Tibial artery (tissue), 4 donors: ENCODE measurements around the gene ENAH.
"Not testable (repeated sequence)": the region's sequence is repeated elsewhere in the genome, so short reads cannot be mapped to it uniquely, and the experiment has no call there.

Source experiments
- DNase-seq, 2 donors: peaks; one replicate each; pipeline ENCODE4 v3.0.0-alpha.2; 2019
- H3K27ac ChIP-seq, 2 donors: fragments of 200-600 bp; sonication (generic) in 1 of 2; 1 replicate in 1 of 2; 2 replicates in 1 of 2; pipeline ENCODE4 v1.5.1; 2018 to 2019; ENCODE audit warnings: mild to moderate bottlenecking in 1 of 2
- H3K27me3 ChIP-seq, 2 donors: fragments of 200-600 bp; sonication (generic) in 1 of 2; one replicate each; pipeline versions ENCODE4 v1.5.1 to v1.6.0; 2016 to 2019
- H3K36me3 ChIP-seq, 3 donors: fragments of 200-600 bp; sonication (generic) in 2 of 3; one replicate each; pipeline ENCODE4 v1.5.1; 2016 to 2019; ENCODE audit warnings: mild to moderate bottlenecking in 2 of 3
- H3K4me1 ChIP-seq, 4 donors: fragments of 200-600 bp; sonication (generic) in 2 of 4; 1 replicate in 3 of 4; 2 replicates in 1 of 4; pipeline ENCODE4 v1.5.1; 2016 to 2019
- H3K4me3 ChIP-seq, 2 donors: fragments of 200-600 bp; sonication (generic) in 1 of 2; 1 replicate in 1 of 2; 2 replicates in 1 of 2; pipeline ENCODE4 v1.5.1; 2018 to 2019; ENCODE audit warnings: mild to moderate bottlenecking in 2 of 2
- H3K9me3 ChIP-seq, 3 donors: fragments of 200-600 bp; sonication (generic) in 1 of 3; one replicate each; pipeline ENCODE4 v1.5.1; 2016 to 2019
- CTCF ChIP-seq, 2 experiments: fragments of 200-600 bp in 1 of 2; fragments of 450-650 bp in 1 of 2; IDR thresholded peaks; one replicate each; pipeline ENCODE4 v1.5.1; 2017 to 2019; ENCODE audit warnings: antibody characterized with exemption in 2 of 2, mild to moderate bottlenecking in 1 of 2, moderate library complexity in 1 of 2
- intact Hi-C: fragments of 100-400 bp; cut with DNase I; formaldehyde crosslinking; loops from one replicate; pipeline ENCODE4 v1.15.0; 2023; ENCODE audit warnings: low total_unique reads

The ENAH gene

GRCh38 chr1:225477296-225477911 is 175.5 kb downstream of the ENAH start:
- no peak overlapping the region for H3K4me3 ChIP-seq
- H3K27ac ChIP-seq = no peak overlapping the region
- H3K36me3 ChIP-seq = no peaks in the 10 kb centered on the region
- H3K9me3 ChIP-seq = no peaks in the 10 kb centered on the region
- no peaks in the 10 kb centered on the region for H3K27me3 ChIP-seq
- TF ChIP-seq CTCF (IDR thresholded peaks at IDR 0.05) = no peak
- intact Hi-C loops = no loop called here
- peak in 1 of 2 donors; percentile 54 for DNase-seq
- H3K4me1 ChIP-seq = peaks cover 0 to 25% (median 10%) of the 10 kb centered on the region in 4 donors

GRCh38 chr1:225476538-225476988 is 176.4 kb downstream of the ENAH start:
- peak in 1 of 2 donors; percentile 34 for DNase-seq
- peaks cover 0 to 17% (median 5%) of the 10 kb centered on the region in 4 donors for H3K4me1 ChIP-seq
- intact Hi-C loops = no loop called here
- no peak overlapping the region for H3K27ac ChIP-seq
- no peak overlapping the region for H3K4me3 ChIP-seq
- H3K9me3 ChIP-seq = no peaks in the 10 kb centered on the region
- H3K36me3 ChIP-seq = no peaks in the 10 kb centered on the region
- H3K27me3 ChIP-seq = no peaks in the 10 kb centered on the region
- no peak for TF ChIP-seq CTCF (IDR thresholded peaks at IDR 0.05)

GRCh38 chr1:225476100-225476511 is 176.8 kb downstream of the ENAH start:
- intact Hi-C loops = no loop called here
- Histone ChIP-seq H3K4me1 (peaks cover 0 to 12% (median 4%) of the 10 kb centered on the region in 4 donors), H3K9me3 (no peaks in the 10 kb centered on the region), H3K36me3 (no peaks in the 10 kb centered on the region), H3K27me3 (no peaks in the 10 kb centered on the region), H3K4me3 (no peak overlapping the region), H3K27ac (no peak overlapping the region)
- DNase-seq = peak in 1 of 2 donors; percentile 48
- no peak for TF ChIP-seq CTCF (IDR thresholded peaks at IDR 0.05)

- TF ChIP-seq CTCF (IDR thresholded peaks at IDR 0.05) = peak; percentile 100
- Histone ChIP-seq H3K27me3 (no peaks in the 10 kb centered on the region), H3K27ac (no peak overlapping the region), H3K4me1 (peaks cover 0 to 11% (median 4%) of the 10 kb centered on the region in 4 donors), H3K4me3 (no peak overlapping the region), H3K9me3 (no peaks in the 10 kb centered on the region), H3K36me3 (no peaks in the 10 kb centered on the region)
- intact Hi-C loops = loop anchor here (2.0 to 5.0 kb wide), 4 partner anchors 300 to 502 kb away; no protein-coding TSS in a partner anchor
- DNase-seq = peak; percentile 48 to 85
Observed at GRCh38 chr1:225474986-225475820, 177.7 kb downstream of the ENAH start.

GRCh38 chr1:225474439-225474985 is 178.4 kb downstream of the ENAH start:
- no peak overlapping the region for H3K27ac ChIP-seq
- H3K27me3 ChIP-seq = no peaks in the 10 kb centered on the region
- peaks cover 0 to 11% (median 4%) of the 10 kb centered on the region in 4 donors for H3K4me1 ChIP-seq
- H3K4me3 ChIP-seq = no peak overlapping the region
- TF ChIP-seq CTCF (IDR thresholded peaks at IDR 0.05) = no peak
- intact Hi-C loops = loop anchor here (2.0 to 5.0 kb wide), 4 partner anchors 300 to 502 kb away; no protein-coding TSS in a partner anchor
- H3K9me3 ChIP-seq = no peaks in the 10 kb centered on the region
- H3K36me3 ChIP-seq = no peaks in the 10 kb centered on the region
- peak; percentile 19 to 55 for DNase-seq

- H3K4me3 ChIP-seq, H3K27ac ChIP-seq, H3K36me3 ChIP-seq, H3K27me3 ChIP-seq, H3K9me3 ChIP-seq: not testable (repeated sequence)
- peaks cover 0 to 11% (median 4%) of the 10 kb centered on the region in 4 donors for H3K4me1 ChIP-seq
- peak; percentile 15 to 62 for DNase-seq
- intact Hi-C loops = loop anchor here (2.0 to 5.0 kb wide), 4 partner anchors 301 to 503 kb away; no protein-coding TSS in a partner anchor
Observed at GRCh38 chr1:225473676-225474438, 179.1 kb downstream of the ENAH start.

GRCh38 chr1:225473266-225473665 is 179.7 kb downstream of the ENAH start:
- intact Hi-C loops = loop anchor here (5.0 kb wide), 1 partner anchor 374 kb away; no protein-coding TSS in a partner anchor
- H3K27ac ChIP-seq, H3K27me3 ChIP-seq, H3K36me3 ChIP-seq, H3K9me3 ChIP-seq, H3K4me3 ChIP-seq: not testable (repeated sequence)
- H3K4me1 ChIP-seq = peaks cover 0 to 11% (median 4%) of the 10 kb centered on the region in 4 donors
- peak in 1 of 2 donors; percentile 14 for DNase-seq
